LHCN-M2 (cell line): Measurements from ENCODE around the gene PDE2A. TPM values are rescaled to one million over a fixed set of nuclear protein-coding genes. Genes with fewer than 3 reads are reported as not detected.

Experiments used
- DNase-seq: peaks from one replicate; pipeline ENCODE4 v3.0.0-alpha.2; 2012; ENCODE audit warnings: low read depth
- polyA plus RNA-seq: library from polyadenylated mRNA; unstranded; fragments of >200 nt; gene quantifications from one replicate; pipeline ENCODE4 v1.2.1, GENCODE V29; 2012; ENCODE audit warnings: missing spikeins
- total RNA-seq: library from RNA; depleted of rRNA; stranded (reverse); fragments of >200 nt; gene quantifications from 2 replicates; pipeline ENCODE4 v1.2.3, GENCODE V29; 2014; rRNA removed

Gene PDE2A
- 0.06 TPM in 1 of 2 replicates, not detected in the other for total RNA-seq
- 0.13 TPM for polyA plus RNA-seq

- DNase-seq: no peak
Observed at GRCh38 chr11:72673943-72674828, at the start of gene PDE2A. Gene PDE2A (minus strand): TSS chr11:72674422. CDS start chr11:72674207, 215 bp downstream.

GRCh38 chr11:72723508-72723907 lies 49.3 kb upstream of the PDE2A start:
- DNase-seq: peak; percentile 60

- DNase-seq: peak; percentile 85
Observed at GRCh38 chr11:72722050-72722748, 48.0 kb upstream of the PDE2A start.

- no peak for DNase-seq
Observed at GRCh38 chr11:72721689-72722049, 47.4 kb upstream of the PDE2A start.

GRCh38 chr11:72721276-72721675 lies 47.1 kb upstream of the PDE2A start:
- DNase-seq: no peak

- DNase-seq: no peak
Observed at GRCh38 chr11:72720784-72721183, 46.6 kb upstream of the PDE2A start.

GRCh38 chr11:72720047-72720446 lies 45.8 kb upstream of the PDE2A start:
- no peak for DNase-seq

- no peak for DNase-seq
Observed at GRCh38 chr11:72719551-72719950, 45.3 kb upstream of the PDE2A start.

- DNase-seq: no peak
Observed at GRCh38 chr11:72719144-72719543, 44.9 kb upstream of the PDE2A start.

GRCh38 chr11:72718101-72718501 lies 43.9 kb upstream of the PDE2A start:
- DNase-seq: no peak

- no peak for DNase-seq
Observed at GRCh38 chr11:72716788-72717435, 42.7 kb upstream of the PDE2A start.

GRCh38 chr11:72716290-72716689 lies 42.1 kb upstream of the PDE2A start:
- DNase-seq: no peak

GRCh38 chr11:72712841-72713240 lies 38.6 kb upstream of the PDE2A start:
- no peak for DNase-seq

- no peak for DNase-seq
Observed at GRCh38 chr11:72712168-72712751, 38.0 kb upstream of the PDE2A start.

- no peak for DNase-seq
Observed at GRCh38 chr11:72711141-72711540, 36.9 kb upstream of the PDE2A start.

GRCh38 chr11:72710278-72710677 lies 36.1 kb upstream of the PDE2A start:
- no peak for DNase-seq

- DNase-seq: no peak
Observed at GRCh38 chr11:72709478-72710238, 35.4 kb upstream of the PDE2A start.

- DNase-seq: no peak
Observed at GRCh38 chr11:72707032-72707431, 32.8 kb upstream of the PDE2A start.

GRCh38 chr11:72706579-72706978 lies 32.4 kb upstream of the PDE2A start:
- no peak for DNase-seq

GRCh38 chr11:72705442-72706365 lies 31.5 kb upstream of the PDE2A start:
- no peak for DNase-seq
